EH (cell line): Measurements from ENCODE around the gene GPR142.

Experiments
- DNase-seq: peaks from one replicate; pipeline ENCODE4 v3.0.0-alpha.2; 2015; ENCODE audit warnings: low read depth

GPR142 gene

GRCh38 chr17:74345433-74346241 is 21.7 kb upstream of the GPR142 start:
- DNase-seq, result no peak

- no peak for DNase-seq
Observed at GRCh38 chr17:74347646-74348045, 19.7 kb upstream of the GPR142 start.

- no peak for DNase-seq
Observed at GRCh38 chr17:74349120-74349519, 18.2 kb upstream of the GPR142 start.

DNA sequence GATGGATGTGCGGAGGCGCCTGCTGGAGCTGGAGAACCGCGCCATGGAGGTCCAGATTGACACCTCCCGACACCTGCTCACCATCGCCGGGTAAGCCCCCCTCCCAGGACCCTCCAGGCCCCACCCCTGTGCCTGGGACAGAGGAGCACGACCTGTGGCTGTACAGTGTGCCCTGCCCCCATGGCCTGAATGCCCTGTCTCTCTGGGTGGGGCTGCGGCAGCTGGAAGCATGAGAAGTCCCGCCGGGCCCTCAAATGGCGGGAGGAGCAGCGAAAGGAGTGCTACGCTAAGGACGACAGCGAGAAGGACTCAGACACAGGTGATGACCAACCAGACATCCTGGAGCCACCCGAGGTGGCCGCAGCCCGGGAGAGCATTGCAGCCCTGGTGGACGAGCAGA is 16.8 kb upstream of the GPR142 start:
- no peak for DNase-seq

GRCh38 chr17:74351552-74352210 is 15.6 kb upstream of the GPR142 start:
- DNase-seq, result no peak

- no peak for DNase-seq
Observed at GRCh38 chr17:74353446-74354060, 13.8 kb upstream of the GPR142 start.

- no peak for DNase-seq
Observed at GRCh38 chr17:74354123-74354522, 13.2 kb upstream of the GPR142 start.

DNA sequence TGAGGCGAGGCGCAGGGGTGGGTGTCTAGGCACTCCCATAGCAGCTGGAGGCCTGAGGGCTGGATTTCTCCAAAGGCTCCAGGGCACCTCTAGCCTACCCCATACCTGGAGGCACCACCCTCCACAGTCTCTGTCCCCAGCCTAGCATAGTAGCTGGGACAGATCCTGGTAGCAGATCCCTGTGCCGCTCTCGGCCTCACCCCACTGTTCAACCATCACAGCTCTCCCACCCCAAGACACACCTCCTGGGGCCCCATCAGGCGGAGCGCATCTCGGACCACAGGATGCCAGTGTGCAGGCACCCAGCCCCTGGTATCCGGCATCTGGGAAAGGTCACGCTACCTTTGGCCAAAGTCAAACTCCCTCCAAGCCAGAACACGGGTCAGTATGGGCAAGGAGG is 12.7 kb upstream of the GPR142 start:
- DNase-seq, result no peak

DNA sequence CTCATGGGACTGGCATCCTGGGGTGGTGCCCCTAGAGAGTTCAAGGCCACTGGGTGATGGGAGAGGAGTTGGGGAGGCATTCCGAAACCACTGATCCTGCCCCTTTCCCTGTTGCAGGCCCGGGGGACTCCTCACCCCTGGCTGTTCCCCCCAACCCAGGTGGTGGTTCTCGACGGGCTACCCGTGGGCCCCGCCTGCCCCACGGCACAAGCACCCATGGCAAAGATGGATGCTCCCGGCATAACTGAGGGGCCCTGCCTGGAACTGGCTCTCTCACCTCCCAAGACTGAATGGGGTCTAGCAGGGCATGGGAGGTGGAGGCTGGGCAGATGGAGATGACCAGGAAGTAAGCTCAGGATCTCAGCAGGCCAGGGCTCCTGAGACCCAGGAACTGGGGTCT is 12.2 kb upstream of the GPR142 start:
- DNase-seq, result no peak

GRCh38 chr17:74356646-74357465 is 10.4 kb upstream of the GPR142 start:
- no peak for DNase-seq

DNA sequence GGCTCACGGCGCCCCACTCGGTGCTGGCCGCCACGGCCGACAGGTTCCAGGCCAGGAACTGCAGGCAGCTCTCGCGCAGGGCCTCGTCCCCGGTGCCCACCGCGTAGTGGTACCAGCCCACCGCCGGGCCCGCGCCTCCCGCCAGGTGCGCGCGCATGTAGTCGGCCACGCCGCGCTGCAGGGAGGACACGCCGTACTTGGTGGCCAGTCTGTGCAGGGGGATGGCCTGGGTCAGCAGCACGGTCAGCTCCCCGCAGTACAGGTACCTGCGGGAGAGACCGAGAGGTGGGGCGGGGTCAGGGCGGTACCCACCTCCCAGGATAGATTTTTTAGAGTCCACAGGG is 9.9 kb upstream of the GPR142 start:
- DNase-seq, result no peak

GRCh38 chr17:74358697-74359096 is 8.6 kb upstream of the GPR142 start:
- DNase-seq, result no peak

DNA sequence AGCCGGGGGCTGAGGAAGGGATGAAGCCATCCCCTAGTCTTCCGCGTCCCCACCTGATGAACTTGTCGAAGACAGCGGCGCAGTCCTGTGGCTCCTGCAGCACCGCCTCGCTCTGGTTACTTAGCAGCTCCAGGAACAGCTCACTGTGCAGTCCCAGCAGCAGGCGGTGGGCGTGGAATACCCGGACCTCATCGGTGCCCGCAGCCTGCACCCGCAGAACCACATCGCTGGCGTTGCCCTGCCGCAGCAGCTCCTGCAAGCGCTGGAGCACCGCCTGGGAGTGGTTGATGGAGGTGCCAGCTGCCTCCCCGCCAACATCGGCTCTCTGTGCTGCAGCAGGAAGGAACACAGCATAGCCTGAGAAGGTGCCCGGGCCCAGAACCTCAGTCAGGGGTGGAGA is 7.4 kb upstream of the GPR142 start:
- DNase-seq, result no peak

GRCh38 chr17:74360899-74361229 is 6.4 kb upstream of the GPR142 start:
- no peak for DNase-seq

DNA sequence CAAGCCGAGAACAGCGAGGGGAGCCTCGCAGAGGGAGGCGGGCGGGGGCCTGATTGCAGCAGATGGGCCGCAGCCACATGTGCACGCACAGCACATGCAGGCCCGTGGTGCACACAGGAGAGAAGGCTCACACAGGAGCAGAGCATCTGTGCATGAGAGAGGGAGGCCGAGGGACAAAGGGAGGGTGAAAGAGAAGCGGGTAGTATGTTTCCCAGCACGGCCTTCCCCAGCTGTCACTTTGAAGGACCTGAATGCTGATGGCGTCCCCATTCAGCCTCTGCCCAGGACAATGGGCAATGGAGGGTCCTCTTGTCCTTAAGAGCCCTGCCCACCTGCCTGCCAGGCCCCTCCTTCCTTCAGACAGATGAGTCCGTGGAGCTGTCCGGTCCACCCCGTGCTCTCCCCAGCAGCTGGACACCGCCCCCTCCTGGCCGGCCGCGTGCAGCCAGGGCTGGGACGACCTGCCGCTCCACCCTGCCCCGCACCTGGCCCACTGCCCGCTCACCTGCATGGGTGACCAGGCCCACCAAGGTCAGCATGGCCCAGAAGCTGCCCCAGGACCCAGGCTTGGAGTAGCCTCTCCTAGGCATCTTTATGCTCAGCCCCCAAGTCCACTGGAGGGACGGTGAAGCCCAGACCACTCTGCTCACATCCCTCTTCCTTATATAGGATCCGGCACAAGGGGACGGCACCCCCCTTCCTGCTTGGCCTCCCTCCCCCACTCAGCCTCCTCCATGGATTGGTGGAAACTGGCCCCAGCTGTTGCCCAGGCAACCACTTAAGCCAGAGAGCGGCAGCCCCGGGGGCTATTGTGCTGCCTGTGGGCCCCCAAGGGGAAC is 5.9 kb upstream of the GPR142 start, which contains the start of gene BTBD17:
TSS of gene BTBD17 (minus strand) at position 639 of the 839 bp plus-strand sequence. CDS start at position 590, 49 bp downstream.
- DNase-seq, result peak; percentile 4

DNA sequence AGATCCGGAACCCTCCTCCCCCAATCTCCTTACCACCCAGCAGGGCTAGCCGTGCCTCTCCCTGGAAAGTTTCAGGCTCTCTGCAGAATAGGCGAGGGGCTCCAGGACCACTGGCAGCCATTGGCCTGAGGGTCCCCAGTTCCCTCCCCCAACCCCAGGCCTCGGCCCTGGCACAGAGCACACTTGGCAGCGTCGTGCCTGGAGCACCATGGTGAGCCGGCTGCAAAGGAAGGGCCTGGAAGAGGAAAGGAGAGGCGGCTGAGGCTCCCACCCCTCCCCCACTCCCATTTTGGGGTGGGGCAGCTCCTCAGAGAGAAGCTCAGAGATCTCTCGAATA is 5.3 kb upstream of the GPR142 start:
- no peak for DNase-seq

- DNase-seq, result no peak
Observed at GRCh38 chr17:74362810-74363498, 4.4 kb upstream of the GPR142 start.

GRCh38 chr17:74368341-74369081 is 1.2 kb downstream of the GPR142 start:
- peak; percentile 39 for DNase-seq

DNA sequence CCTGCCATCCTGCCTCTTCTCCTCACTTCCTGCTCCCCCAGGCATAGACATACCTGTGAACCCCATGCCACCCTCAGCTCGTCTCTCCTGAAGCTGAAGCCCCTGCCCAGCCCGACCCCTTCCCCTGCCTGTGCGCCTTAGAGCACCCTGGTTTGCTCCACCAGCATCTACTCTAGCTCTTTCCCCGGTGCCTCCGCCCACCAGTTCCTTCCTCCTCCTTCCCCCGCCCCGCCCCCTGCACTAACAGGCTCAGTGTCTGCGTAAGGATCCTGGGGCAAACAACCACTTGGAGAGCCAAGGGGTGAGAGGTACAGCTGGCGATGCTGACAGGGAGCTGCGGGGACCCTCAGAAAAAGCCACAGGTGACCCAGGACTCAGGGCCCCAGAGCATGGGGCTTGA is 1.9 kb downstream of the GPR142 start:
- no peak for DNase-seq
